Neural progenitor cell (in vitro differentiated cells): ENCODE data around the gene FRS2. TPM values are rescaled to one million over a fixed set of nuclear protein-coding genes. Genes with fewer than 3 reads are reported as not detected.
"Not testable (repeated sequence)": the region's sequence is repeated elsewhere in the genome, so short reads cannot be mapped to it uniquely, and the experiment has no call there.

ENCODE experiments used
- DNase-seq: peaks from one replicate; pipeline ENCODE4 v3.0.0-alpha.2; 2016; ENCODE audit warnings: low spot score
- H2AFZ ChIP-seq: fragments of 200-600 bp; sonication (generic); replicated peaks from 2 replicates; pipeline ENCODE4 v1.6.1; 2016; ENCODE audit warnings: antibody characterized with exemption
- H3F3A ChIP-seq: fragments of 200-600 bp; sonication (generic); 2 replicates; pipeline ENCODE4 v1.6.1; 2016; ENCODE audit warnings: antibody characterized with exemption, low read depth
- H3K27ac ChIP-seq: fragments of 200-600 bp; sonication (generic); 2 replicates; pipeline ENCODE4 v1.5.1; 2016; ENCODE audit warnings: mild to moderate bottlenecking
- H3K27me3 ChIP-seq: fragments of 200-600 bp; sonication (generic); 2 replicates; pipeline ENCODE4 v1.6.1; 2016; ENCODE audit warnings: mild to moderate bottlenecking, moderate library complexity
- H3K36me3 ChIP-seq: fragments of 200-600 bp; sonication (generic); 2 replicates; pipeline ENCODE4 v1.5.1; 2016
- H3K4me1 ChIP-seq: fragments of 200-600 bp; sonication (generic); 2 replicates; pipeline ENCODE4 v1.6.1; 2016; ENCODE audit warnings: mixed run types
- H3K4me2 ChIP-seq: fragments of 200-600 bp; sonication (generic); 2 replicates; pipeline ENCODE4 v1.6.1; 2016
- H3K4me3 ChIP-seq: fragments of 200-600 bp; sonication (generic); 2 replicates; pipeline ENCODE4 v1.5.1; 2016
- H3K79me2 ChIP-seq: fragments of 200-600 bp; sonication (generic); 2 replicates; pipeline ENCODE4 v1.6.1; 2016; ENCODE audit warnings: low read depth
- H3K9ac ChIP-seq: fragments of 200-600 bp; sonication (generic); 2 replicates; pipeline ENCODE4 v1.6.1; 2016
- H3K9me3 ChIP-seq: fragments of 200-600 bp; sonication (generic); 2 replicates; pipeline ENCODE4 v1.5.1; 2016; ENCODE audit warnings: low read depth
- H4K20me1 ChIP-seq: fragments of 200-600 bp; sonication (generic); 2 replicates; pipeline ENCODE4 v1.6.1; 2016; ENCODE audit warnings: low read depth
- H3K27ac Mint-ChIP-seq: 3 replicates; pipeline ENCODE4 v1.8.0; 2021; ENCODE audit warnings: mixed read lengths
- H3K27me3 Mint-ChIP-seq: 2 replicates; pipeline ENCODE4 v1.8.0; 2022; ENCODE audit warnings: low read depth, mild to moderate bottlenecking, inconsistent platforms, moderate library complexity, mixed read lengths; ENCODE audit not compliant: insufficient read depth
- H3K36me3 Mint-ChIP-seq: 3 replicates; pipeline ENCODE4 v1.8.0; 2021; ENCODE audit warnings: mixed read lengths
- H3K4me1 Mint-ChIP-seq: 3 replicates; pipeline ENCODE4 v1.8.0; 2021; ENCODE audit warnings: mixed read lengths
- H3K4me3 Mint-ChIP-seq: 3 replicates; pipeline ENCODE4 v1.8.0; 2021; ENCODE audit warnings: mild to moderate bottlenecking, moderate library complexity, mixed read lengths
- H3K9me3 Mint-ChIP-seq: 3 replicates; pipeline ENCODE4 v1.8.0; 2020; ENCODE audit warnings: mixed read lengths
- EZH2 ChIP-seq: fragments of 200-600 bp; sonication (generic); IDR thresholded peaks from 2 replicates; pipeline ENCODE4 v1.6.1; 2017; ENCODE audit warnings: antibody characterized with exemption, mild to moderate bottlenecking, moderate library complexity
- EZH2phosphoT487 ChIP-seq: fragments of 200-600 bp; sonication (generic); IDR thresholded peaks from 2 replicates; pipeline ENCODE4 v1.6.1; 2017; ENCODE audit warnings: antibody characterized with exemption
- total RNA-seq: library from RNA; depleted of rRNA; stranded (reverse); fragments of >200 nt; gene quantifications from 2 replicates; pipeline ENCODE4 v1.2.3, GENCODE V29; 2015; ENCODE audit warnings: low replicate concordance
- TF ChIP-seq, protein P1 (sequence below): fragments of 200-600 bp; sonication (generic); IDR thresholded peaks from 2 replicates; pipeline ENCODE4 v1.5.1; 2017; ENCODE audit warnings: antibody characterized with exemption, mild to moderate bottlenecking

The FRS2 gene
- total RNA-seq, 1 donor from 2014 or later = 128 TPM

DNA sequence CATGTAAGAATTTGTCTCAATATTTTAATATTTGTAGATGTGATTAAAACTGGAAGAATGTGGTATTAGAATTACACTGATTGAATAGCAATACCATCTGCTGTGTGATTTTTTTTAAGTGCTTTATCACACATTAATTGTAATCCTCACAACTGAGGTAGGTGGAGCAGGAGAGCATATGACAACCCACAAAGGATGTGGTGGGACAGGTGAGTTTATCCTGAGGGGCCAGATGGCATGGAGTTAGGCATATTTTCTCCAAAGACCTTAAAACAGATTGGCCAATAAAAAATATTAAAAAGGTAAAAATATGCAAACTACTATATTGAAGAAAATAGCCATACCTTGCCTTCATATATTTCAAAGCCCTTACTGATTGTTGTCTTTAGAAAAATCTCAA lies 132.8 kb downstream of the FRS2 start:
- H3K36me3 Mint-ChIP-seq = peaks cover 35% of the 10 kb centered on the region

DNA sequence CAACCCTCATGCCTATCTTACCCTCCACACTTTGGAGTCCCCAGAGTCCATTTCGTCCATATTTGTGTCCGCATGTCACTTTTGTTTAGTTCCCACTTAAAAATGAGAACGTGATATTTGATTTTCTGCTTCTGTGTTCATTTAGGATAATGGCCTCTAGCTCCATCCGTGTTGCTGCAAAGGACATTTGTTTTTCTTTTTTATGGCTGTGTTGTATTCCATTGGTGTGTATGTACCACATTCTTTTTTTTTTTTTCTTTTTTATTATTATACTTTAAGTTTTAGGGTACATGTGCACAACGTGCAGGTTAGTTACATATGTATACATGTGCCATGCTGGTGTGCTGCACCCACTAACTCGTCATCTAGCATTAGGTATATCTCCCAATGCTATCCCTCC lies 133.4 kb downstream of the FRS2 start:
- H3K9ac ChIP-seq, H3K9me3 Mint-ChIP-seq, H3K27me3 ChIP-seq, H3K27ac Mint-ChIP-seq, H2AFZ ChIP-seq, H3K4me1 ChIP-seq, H3K4me3 ChIP-seq, H3K9me3 ChIP-seq, H3K4me1 Mint-ChIP-seq, H3K27me3 Mint-ChIP-seq, H3K4me2 ChIP-seq, H3K27ac ChIP-seq, H3K4me3 Mint-ChIP-seq, H4K20me1 ChIP-seq, DNase-seq, H3K79me2 ChIP-seq: not testable (repeated sequence)
- Histone ChIP-seq H3F3A (peaks cover 39% of the 10 kb centered on the region), H3K36me3 (peaks cover 32% of the 10 kb centered on the region)
- peaks cover 35% of the 10 kb centered on the region for H3K36me3 Mint-ChIP-seq

More for the DNA sequence above, 132.8 kb downstream of the FRS2 start:
- no peak for DNase-seq
- H3K4me3 ChIP-seq = no peak overlapping the region
- H3K27me3 ChIP-seq = no peaks in the 10 kb centered on the region
- no peak overlapping the region for H3K27ac ChIP-seq
- peaks cover 38% of the 10 kb centered on the region for H3K36me3 ChIP-seq
- H2AFZ ChIP-seq = no peak overlapping the region
- no peak overlapping the region for H3K9ac ChIP-seq
- H3K9me3 ChIP-seq = no peaks in the 10 kb centered on the region
- Mint-ChIP-seq H3K4me3 (no peak overlapping the region), H3K9me3 (no peaks in the 10 kb centered on the region), H3K4me1 (peaks cover 8% of the 10 kb centered on the region), H3K27me3 (peaks cover 6% of the 10 kb centered on the region), H3K27ac (no peak overlapping the region)
- H3K4me2 ChIP-seq = no peak overlapping the region
- H4K20me1 ChIP-seq = peaks cover 3% of the 10 kb centered on the region
- peaks cover 43% of the 10 kb centered on the region for H3F3A ChIP-seq
- H3K4me1 ChIP-seq = no peaks in the 10 kb centered on the region
- no peaks in the 10 kb centered on the region for H3K79me2 ChIP-seq
- TF ChIP-seq, protein P1, sequence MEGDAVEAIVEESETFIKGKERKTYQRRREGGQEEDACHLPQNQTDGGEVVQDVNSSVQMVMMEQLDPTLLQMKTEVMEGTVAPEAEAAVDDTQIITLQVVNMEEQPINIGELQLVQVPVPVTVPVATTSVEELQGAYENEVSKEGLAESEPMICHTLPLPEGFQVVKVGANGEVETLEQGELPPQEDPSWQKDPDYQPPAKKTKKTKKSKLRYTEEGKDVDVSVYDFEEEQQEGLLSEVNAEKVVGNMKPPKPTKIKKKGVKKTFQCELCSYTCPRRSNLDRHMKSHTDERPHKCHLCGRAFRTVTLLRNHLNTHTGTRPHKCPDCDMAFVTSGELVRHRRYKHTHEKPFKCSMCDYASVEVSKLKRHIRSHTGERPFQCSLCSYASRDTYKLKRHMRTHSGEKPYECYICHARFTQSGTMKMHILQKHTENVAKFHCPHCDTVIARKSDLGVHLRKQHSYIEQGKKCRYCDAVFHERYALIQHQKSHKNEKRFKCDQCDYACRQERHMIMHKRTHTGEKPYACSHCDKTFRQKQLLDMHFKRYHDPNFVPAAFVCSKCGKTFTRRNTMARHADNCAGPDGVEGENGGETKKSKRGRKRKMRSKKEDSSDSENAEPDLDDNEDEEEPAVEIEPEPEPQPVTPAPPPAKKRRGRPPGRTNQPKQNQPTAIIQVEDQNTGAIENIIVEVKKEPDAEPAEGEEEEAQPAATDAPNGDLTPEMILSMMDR = no peak
- no peak for TF ChIP-seq EZH2phosphoT487
- TF ChIP-seq EZH2 = no peak

DNA sequence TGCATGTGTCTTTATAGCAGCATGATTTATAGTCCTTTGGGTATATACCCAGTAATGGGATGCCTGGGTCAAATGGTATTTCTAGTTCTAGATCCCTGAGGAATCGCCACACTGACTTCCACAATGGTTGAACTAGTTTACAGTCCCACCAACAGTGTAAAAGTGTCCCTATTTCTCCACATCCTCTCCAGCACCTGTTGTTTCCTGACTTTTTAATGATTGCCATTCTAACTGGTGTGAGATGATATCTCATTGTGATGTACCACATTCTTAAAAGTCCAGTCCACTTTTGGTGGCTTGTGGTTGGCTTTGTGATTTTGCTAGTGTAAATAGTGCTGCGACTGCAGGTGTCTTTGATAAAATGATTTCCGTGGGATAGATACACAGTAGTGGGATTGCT lies 134.1 kb downstream of the FRS2 start:
- peaks cover 31% of the 10 kb centered on the region for H3K36me3 Mint-ChIP-seq
- Histone ChIP-seq H3K36me3 (peaks cover 26% of the 10 kb centered on the region), H3F3A (peaks cover 33% of the 10 kb centered on the region)
- not testable (repeated sequence) for H3K4me2 ChIP-seq, H3K9me3 Mint-ChIP-seq, H3K4me1 Mint-ChIP-seq, H3K9ac ChIP-seq, H3K4me1 ChIP-seq, DNase-seq, H3K4me3 Mint-ChIP-seq, H3K27me3 Mint-ChIP-seq, H3K4me3 ChIP-seq, H4K20me1 ChIP-seq, H3K9me3 ChIP-seq, H3K27me3 ChIP-seq, H3K27ac ChIP-seq, H2AFZ ChIP-seq, H3K27ac Mint-ChIP-seq, H3K79me2 ChIP-seq

DNA sequence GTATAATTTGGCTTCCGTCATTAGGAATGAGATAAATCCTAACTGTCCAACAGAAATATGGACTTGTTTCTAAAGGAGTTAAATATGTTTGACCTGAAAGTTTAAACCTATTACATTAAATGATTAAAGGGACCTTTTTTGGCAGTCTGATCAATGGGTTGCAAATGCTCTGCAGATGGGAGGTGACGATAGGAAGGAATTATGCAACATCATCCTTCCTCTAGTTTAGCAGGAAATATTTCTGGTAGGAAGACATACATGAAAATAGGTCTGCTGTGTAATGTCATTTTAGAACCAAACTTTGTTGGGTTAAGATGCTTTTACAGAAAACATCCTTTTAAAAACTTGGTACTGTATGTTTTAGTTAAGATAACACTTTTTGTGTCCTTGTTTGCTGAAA lies 137.9 kb downstream of the FRS2 start:
- no peaks in the 10 kb centered on the region for H3K4me1 Mint-ChIP-seq
- H3K9me3 Mint-ChIP-seq = no peaks in the 10 kb centered on the region
- H2AFZ ChIP-seq = no peak overlapping the region
- H3K36me3 Mint-ChIP-seq = peaks cover 5% of the 10 kb centered on the region
- no peaks in the 10 kb centered on the region for H3K4me1 ChIP-seq
- H3K9me3 ChIP-seq = no peaks in the 10 kb centered on the region
- H3K27ac ChIP-seq = no peak overlapping the region
- no peak for TF ChIP-seq EZH2phosphoT487
- no peak for TF ChIP-seq EZH2
- TF ChIP-seq, protein P1 = no peak
- no peak for DNase-seq
- no peak overlapping the region for H3K9ac ChIP-seq
- no peak overlapping the region for H3K27ac Mint-ChIP-seq
- H3K4me2 ChIP-seq = no peak overlapping the region
- no peak overlapping the region for H3K4me3 ChIP-seq
- H3K79me2 ChIP-seq = no peaks in the 10 kb centered on the region
- H3F3A ChIP-seq = no peaks in the 10 kb centered on the region
- no peak overlapping the region for H3K4me3 Mint-ChIP-seq
- H3K36me3 ChIP-seq = peaks cover 4% of the 10 kb centered on the region
- no peaks in the 10 kb centered on the region for H4K20me1 ChIP-seq
- H3K27me3 Mint-ChIP-seq = peaks cover 2% of the 10 kb centered on the region
- H3K27me3 ChIP-seq = no peaks in the 10 kb centered on the region
